GM23248 (cell line): Measurements from ENCODE around the gene KDELR1.

Experiments used
- EZH2 ChIP-seq: fragments of 200-600 bp; sonication (generic); IDR thresholded peaks from 2 replicates; pipeline ENCODE4 v1.6.1; 2018; ENCODE audit warnings: antibody characterized with exemption, mild to moderate bottlenecking; ENCODE audit not compliant: insufficient read depth, poor library complexity, severe bottlenecking
- EZH2phosphoT487 ChIP-seq: fragments of 200-600 bp; sonication (generic); IDR thresholded peaks from 2 replicates; pipeline ENCODE4 v1.6.1; 2018; ENCODE audit warnings: antibody characterized with exemption, moderate library complexity, mild to moderate bottlenecking, low read depth; ENCODE audit not compliant: insufficient read depth

GRCh38 chr19:48363500-48363809 lies 27.9 kb downstream of the KDELR1 start:
- TF ChIP-seq EZH2 = no peak
- no peak for TF ChIP-seq EZH2phosphoT487
